Central memory CD8-positive, alpha-beta T cell (primary cell): ENCODE results near the gene CTBP2.

Experiments used
- ATAC-seq: fragments of 150-1000 bp; cut with Tn5 transposase; replicated peaks from 2 replicates; pipeline ENCODE4 v1.10.0; 2022; ENCODE audit warnings: mild to moderate bottlenecking, moderate FRiP score, moderate number of reproducible peaks; ENCODE audit not compliant: poor library complexity, severe bottlenecking; ENCODE audit errors: extremely low read depth
- DNase-seq, 2 donors: peaks; one replicate each; pipeline ENCODE4 v3.0.0; 2021; ENCODE audit warnings: low spot score in 2 of 2
- H3K27ac Mint-ChIP-seq: one replicate; pipeline ENCODE4 v1.8.0; 2022; ENCODE audit warnings: low read depth, mild to moderate bottlenecking, moderate library complexity, mixed read lengths
- H3K27me3 Mint-ChIP-seq: one replicate; pipeline ENCODE4 v1.8.0; 2022; ENCODE audit warnings: mixed read lengths
- H3K36me3 Mint-ChIP-seq: one replicate; pipeline ENCODE4 v1.8.0; 2022; ENCODE audit warnings: mild to moderate bottlenecking, moderate library complexity, mixed read lengths; ENCODE audit not compliant: insufficient read depth
- H3K4me1 Mint-ChIP-seq: one replicate; pipeline ENCODE4 v1.8.0; 2022; ENCODE audit warnings: mixed read lengths
- H3K4me3 Mint-ChIP-seq: one replicate; pipeline ENCODE4 v1.8.0; 2022; ENCODE audit warnings: mild to moderate bottlenecking, moderate library complexity, mixed read lengths
- H3K9me3 Mint-ChIP-seq: one replicate; pipeline ENCODE4 v1.8.0; 2022; ENCODE audit warnings: mixed read lengths

The CTBP2 gene

DNA sequence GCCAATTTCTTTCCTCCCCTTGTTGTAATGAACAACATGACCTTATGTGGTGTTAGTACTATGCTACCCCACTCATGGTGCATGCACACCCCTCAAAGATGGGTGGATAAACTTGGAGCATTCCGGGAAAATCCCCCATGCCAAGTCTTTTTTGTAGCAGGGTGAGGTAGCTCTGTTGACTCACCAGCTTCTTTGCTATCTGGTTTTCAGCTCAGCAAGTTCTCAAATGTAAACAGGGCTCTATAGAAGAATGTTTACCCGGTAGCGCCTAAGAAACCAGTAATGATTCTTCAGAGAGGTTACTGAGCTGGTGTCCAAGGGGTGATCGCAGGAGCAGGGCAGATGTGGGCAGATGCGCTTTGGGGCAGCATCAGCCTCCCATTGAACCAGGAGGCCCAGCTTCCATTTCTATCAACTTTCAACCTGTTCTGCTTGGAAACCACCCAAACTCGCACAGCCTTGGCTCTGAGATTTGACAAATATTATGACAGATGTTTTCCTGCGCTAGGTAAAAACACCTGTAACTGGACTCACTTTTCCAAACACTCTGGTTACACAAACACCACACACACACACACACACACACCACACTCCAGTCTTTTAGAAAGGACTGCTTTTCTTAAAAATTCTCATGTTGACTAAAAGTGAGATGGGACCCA is 130.7 kb downstream of the CTBP2 start:
- no peak overlapping the region for H3K27ac Mint-ChIP-seq
- H3K9me3 Mint-ChIP-seq, result no peaks in the 10 kb centered on the region
- peaks cover 1% of the 10 kb centered on the region for H3K36me3 Mint-ChIP-seq
- no peak overlapping the region for H3K4me3 Mint-ChIP-seq
- peaks cover 27% of the 10 kb centered on the region for H3K27me3 Mint-ChIP-seq
- ATAC-seq (no peak), DNase-seq (no peak)
- no peaks in the 10 kb centered on the region for H3K4me1 Mint-ChIP-seq

DNA sequence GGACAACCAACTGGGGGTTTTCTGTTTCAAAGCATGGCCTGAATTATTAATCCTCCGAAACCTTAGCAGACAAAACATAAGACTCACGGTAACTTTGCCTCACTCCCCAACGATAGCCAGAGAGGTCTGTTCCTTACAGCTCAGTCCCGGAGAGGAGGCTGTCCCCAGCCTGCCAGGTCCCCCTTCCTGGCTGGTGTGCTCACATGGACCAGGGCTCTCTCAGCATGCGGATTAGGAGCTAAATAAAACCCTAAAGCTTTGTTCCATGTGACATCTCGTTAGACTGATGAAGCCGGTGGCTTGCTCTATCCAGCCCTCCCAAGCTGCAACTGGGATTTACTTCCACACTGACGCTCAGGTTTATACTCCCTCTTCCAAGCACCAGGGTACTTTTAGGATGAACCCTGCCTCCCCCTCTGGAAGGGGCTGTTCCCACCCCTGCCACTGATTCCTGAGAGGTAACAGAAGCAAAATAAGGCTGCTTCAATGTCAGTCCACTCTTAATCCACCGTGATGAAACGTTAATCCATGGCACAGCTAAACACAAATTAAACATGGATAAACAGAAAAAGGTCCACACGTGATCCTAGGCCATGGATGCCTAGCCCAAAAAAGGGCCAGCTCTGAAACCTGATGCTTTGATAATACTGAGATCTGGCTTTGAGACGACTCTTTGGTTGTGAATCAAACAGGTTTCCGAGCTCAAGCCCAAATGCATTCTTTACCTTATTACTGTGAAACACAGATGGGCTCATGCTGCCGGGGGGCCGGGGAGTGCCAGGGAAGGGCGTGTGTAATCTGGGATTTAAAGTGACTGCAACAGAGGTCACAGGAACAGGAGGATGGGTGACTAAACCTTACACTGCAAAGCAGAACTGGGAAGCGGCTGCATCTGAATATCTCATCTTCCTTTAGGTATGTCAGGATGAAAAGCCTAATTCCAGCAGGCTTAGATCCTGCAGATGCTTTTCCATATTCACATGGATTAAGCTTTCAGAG is 132.2 kb downstream of the CTBP2 start:
- no peak for DNase-seq
- no peak for ATAC-seq
- Mint-ChIP-seq H3K27me3 (peaks cover 34% of the 10 kb centered on the region), H3K27ac (no peak overlapping the region), H3K9me3 (no peaks in the 10 kb centered on the region), H3K4me1 (no peaks in the 10 kb centered on the region), H3K4me3 (no peak overlapping the region), H3K36me3 (peaks cover 1% of the 10 kb centered on the region)

DNA sequence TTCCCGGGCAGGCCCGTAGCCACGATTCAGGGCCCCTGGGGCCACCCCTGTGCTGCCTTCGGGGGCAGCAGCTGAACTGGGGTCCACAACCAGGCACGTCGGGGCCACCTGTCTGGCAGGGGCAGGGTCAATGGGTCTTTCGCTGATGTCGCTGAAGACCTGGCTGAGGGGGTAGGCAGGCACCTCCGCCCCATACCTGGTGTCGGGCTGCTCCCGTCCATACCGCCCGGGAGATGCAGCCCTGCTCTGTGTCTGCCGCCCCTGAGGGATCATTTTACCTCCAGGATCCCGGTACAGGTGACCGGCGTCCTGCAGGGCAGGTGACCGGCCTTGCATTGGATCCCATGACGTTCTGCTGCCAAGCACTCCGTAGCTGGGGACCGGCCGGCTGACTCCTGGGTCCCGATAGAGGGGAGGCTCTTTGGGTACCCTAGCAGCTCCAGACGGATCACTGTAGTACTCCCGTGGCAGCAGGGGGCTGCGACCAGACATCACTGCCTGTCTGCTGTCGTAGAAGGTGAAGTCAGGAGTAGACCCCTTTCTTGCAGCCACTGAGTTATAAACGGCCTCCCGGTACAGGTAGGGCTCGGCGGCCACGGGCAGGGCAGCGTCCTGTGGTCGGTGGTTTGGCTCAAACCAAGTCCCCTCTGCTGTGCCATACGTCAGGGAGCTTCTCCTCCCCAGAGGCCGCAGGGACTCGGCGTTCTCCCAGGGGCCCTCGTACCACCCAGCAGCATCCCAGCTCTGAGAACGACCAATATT is 133.2 kb downstream of the CTBP2 start:
- no peak for ATAC-seq
- Mint-ChIP-seq H3K27ac (no peak overlapping the region), H3K27me3 (peaks cover 31% of the 10 kb centered on the region)

DNA sequence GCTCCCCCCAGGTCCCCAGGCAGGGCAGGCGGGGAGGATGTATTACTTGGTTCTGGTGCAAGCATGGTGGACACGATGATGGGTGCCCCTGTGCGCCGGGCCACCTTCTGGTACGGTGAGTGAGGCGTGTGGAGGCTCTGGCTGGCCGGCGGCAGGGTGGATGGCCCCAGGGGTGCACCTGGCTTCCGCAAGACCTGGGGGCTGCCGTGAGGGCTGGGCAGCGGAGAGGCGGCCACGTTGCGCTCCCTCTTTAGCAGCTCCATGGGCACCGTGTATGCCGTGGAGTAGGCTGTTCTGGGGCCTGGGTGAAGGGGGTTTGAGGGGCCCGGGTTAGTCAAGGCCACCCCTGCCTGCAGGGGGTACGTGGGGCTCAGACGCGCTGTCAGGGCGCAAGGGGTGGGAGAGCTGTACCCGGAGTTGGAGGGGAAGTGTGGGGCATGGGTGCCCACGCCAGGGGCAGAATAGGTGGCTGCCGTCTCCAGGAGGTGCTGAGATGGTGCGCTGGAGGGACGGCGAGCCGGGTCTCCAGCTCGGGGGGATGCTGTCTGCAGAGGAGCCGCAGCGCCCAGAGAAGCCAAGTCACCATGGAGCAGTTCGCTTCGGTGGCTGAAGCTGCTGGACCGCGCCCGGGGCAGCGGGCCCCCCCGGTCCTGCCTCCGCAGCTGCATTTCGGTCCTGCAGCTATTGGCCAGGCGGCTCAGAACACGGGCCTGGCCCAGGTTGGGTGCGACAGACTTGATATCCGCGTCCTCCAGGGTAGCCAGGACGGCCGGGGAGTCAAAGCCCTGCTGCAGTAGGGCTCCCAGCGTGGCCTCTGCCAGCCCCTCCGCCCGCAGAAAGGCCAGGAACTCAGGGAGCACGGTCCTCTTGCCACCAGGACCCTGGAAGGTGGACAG is 134.1 kb downstream of the CTBP2 start:
- Mint-ChIP-seq H3K9me3 (no peaks in the 10 kb centered on the region), H3K27ac (no peak overlapping the region), H3K4me3 (no peak overlapping the region), H3K27me3 (peaks cover 31% of the 10 kb centered on the region), H3K36me3 (peaks cover 3% of the 10 kb centered on the region), H3K4me1 (peaks cover 5% of the 10 kb centered on the region)
- no peak for ATAC-seq
- no peak for DNase-seq

More for the DNA sequence above, 133.2 kb downstream of the CTBP2 start:
- H3K4me1 Mint-ChIP-seq, result peaks cover 3% of the 10 kb centered on the region
- H3K4me3 Mint-ChIP-seq, result no peak overlapping the region
- no peaks in the 10 kb centered on the region for H3K9me3 Mint-ChIP-seq
- DNase-seq, result no peak
- peaks cover 1% of the 10 kb centered on the region for H3K36me3 Mint-ChIP-seq

DNA sequence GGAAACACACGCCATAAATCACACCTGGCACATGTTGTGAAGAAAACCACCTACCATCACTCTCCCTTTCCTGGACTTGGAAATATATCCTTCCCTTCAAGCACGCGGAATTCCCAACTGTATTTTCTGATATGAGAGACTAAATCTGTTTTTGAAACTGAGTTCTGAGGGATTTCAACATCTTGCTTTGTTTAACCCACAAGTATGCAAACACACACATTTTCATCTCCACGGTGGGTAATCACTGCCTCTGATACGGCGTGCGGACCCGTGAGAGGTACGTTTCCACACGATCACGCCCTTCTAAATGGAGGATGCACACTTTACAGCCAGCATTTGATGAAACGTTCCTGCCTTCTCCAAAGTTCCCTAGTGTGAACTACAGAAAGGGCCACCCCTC is 135.0 kb downstream of the CTBP2 start:
- ATAC-seq (no peak), DNase-seq (no peak)
- H3K36me3 Mint-ChIP-seq, result peaks cover 3% of the 10 kb centered on the region
- peaks cover 31% of the 10 kb centered on the region for H3K27me3 Mint-ChIP-seq
- H3K9me3 Mint-ChIP-seq, result no peaks in the 10 kb centered on the region
- H3K4me1 Mint-ChIP-seq, result peaks cover 5% of the 10 kb centered on the region
- no peak overlapping the region for H3K4me3 Mint-ChIP-seq
- H3K27ac Mint-ChIP-seq, result no peak overlapping the region

DNA sequence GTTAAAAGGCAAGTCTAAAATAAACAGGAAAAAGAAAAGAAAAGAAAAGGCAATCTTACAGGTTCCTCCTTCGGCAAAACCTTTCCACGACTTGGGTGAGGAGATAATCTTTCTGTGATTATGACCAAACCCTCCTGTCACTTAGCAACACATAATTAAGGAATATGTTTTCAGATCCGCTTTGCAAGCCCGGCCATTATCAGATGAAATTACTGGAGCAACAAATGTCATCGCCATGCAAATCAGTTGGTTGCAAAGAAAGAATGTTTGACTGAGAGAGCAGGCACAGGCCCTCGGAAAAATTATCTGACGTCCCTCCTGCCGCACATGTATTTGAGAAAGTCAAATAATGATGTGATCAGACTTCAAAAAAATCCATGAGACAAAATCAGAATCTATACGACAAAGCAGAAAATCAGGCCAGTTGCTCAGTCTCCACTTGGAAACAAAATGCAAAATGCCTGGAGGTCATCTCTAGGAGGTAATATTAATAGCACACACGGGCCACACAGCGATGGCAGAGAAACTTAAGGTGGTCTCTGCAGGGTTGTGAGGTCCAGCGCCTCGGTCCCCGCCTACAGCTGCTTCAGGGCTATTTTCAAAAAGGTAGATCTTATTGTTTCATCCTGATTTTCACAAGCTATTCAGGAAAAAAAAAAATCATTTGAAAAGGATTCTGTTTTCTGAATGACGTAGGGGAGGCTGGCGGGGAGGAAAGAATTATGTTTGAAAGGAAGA is 135.7 kb downstream of the CTBP2 start:
- Mint-ChIP-seq H3K4me1 (peaks cover 5% of the 10 kb centered on the region), H3K27me3 (peaks cover 31% of the 10 kb centered on the region), H3K4me3 (no peak overlapping the region), H3K27ac (no peak overlapping the region), H3K36me3 (peaks cover 3% of the 10 kb centered on the region), H3K9me3 (no peaks in the 10 kb centered on the region)
- DNase-seq, result no peak
- no peak for ATAC-seq

DNA sequence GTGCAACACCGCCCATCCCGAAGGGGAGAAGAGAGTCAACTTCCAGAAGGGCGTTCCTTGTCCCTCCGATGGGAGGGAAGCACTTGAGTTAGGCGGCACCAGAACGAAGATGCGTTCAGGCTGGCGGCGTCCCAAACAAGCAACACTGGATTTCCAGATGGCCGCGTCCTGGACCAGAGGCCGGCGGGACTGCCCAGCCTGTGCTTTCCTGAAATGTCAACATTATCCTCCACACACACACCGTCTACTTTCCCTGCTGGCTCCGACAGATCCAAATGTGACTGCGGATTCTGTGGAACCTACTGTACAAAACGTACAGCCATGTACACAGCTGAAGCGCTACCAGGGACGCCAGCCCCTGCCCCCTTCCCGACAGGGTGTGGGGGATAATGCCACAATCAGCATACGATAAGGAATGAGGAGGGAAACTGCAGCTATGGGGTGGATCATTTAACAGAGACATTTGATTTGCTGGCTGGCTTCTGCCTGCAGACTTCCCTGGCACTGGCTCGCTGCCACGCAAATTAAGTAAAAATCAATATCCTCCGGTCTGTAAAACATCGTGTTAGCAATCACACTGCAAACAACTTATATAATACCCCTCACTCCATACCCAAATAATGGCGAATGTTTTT is 136.4 kb downstream of the CTBP2 start:
- peaks cover 31% of the 10 kb centered on the region for H3K27me3 Mint-ChIP-seq
- peaks cover 3% of the 10 kb centered on the region for H3K36me3 Mint-ChIP-seq
- H3K4me1 Mint-ChIP-seq, result peaks cover 5% of the 10 kb centered on the region
- ATAC-seq (no peak), DNase-seq (no peak)
- no peak overlapping the region for H3K4me3 Mint-ChIP-seq
- no peak overlapping the region for H3K27ac Mint-ChIP-seq
- H3K9me3 Mint-ChIP-seq, result no peaks in the 10 kb centered on the region

DNA sequence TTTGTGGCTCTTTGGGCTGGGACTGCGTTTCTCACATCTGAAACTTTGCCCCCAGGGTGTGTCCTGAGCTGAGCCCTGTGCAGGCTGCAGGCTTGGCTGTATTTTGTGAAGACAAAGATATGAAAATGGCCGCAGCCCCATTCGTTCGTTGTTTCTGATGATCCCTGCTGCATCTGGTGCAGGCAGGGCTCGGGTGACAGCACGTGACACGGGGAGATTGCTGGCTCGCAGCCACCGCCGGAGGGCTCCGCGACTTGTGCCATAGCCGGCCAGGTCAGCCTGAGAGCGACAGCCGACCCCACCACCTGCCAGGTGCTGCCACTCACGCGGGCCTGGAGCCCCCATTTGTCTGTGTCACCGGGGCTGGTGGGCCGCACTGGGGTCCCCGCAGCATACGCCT is 137.1 kb downstream of the CTBP2 start:
- no peak for ATAC-seq
- Mint-ChIP-seq H3K27me3 (peaks cover 25% of the 10 kb centered on the region), H3K27ac (no peak overlapping the region), H3K9me3 (no peaks in the 10 kb centered on the region), H3K4me3 (no peak overlapping the region), H3K4me1 (peaks cover 5% of the 10 kb centered on the region), H3K36me3 (peaks cover 3% of the 10 kb centered on the region)
- no peak for DNase-seq

DNA sequence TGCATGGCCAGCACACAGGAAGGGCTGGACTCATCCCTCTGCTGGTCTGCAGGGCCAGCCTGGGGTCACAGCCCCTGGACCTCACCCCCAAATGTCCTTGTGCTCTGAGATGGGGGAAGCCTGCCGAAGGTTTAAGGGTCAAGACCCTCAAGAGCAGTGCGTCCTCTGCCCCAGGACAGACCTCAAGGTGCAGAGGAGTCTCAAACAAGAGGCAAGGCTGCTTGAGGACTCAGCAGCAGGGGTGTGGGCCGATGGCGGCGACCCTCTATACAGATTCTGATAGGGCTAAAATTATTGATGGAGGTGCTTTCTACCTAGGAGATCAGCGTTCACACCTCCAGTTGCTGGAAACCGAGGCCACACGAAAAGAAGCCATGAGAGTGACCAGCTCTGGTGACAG is 137.7 kb downstream of the CTBP2 start:
- no peak for ATAC-seq
- Mint-ChIP-seq H3K36me3 (peaks cover 2% of the 10 kb centered on the region), H3K9me3 (no peaks in the 10 kb centered on the region), H3K4me3 (no peak overlapping the region), H3K27ac (no peak overlapping the region), H3K27me3 (peaks cover 19% of the 10 kb centered on the region), H3K4me1 (peaks cover 5% of the 10 kb centered on the region)
- no peak for DNase-seq

DNA sequence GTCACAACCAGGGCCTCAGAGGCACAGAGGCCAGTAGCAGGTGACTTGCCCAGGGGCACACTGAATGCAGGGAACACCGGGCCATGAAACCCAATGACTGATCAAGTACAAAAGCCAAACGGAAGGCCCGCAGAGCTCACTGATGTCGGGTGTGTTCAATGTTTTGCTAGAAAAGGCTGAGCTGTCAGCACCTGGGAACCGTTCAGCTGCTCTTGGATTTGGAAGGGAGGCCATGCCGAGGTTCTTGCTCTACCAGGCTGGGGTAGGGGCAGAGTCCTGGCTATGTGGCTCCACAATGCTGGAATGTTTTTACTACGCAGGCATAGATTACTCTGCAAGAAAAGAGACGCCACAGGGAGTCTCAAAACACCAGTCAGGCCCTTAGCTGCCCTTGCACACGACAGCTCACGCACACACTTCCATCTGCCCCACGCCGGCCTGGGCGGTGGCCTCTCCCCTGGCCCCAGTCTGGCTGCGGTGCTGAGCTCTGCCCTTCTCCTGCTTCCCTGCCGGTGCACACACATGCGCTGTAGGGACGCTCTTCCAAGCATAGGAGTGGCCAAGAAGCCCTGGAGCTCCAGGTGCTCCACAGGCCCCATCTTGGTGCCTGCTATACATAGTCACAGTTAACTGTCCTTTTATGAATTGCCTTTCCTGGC is 138.5 kb downstream of the CTBP2 start:
- DNase-seq, result no peak
- H3K4me1 Mint-ChIP-seq, result peaks cover 5% of the 10 kb centered on the region
- no peak overlapping the region for H3K4me3 Mint-ChIP-seq
- ATAC-seq, result no peak
- no peaks in the 10 kb centered on the region for H3K9me3 Mint-ChIP-seq
- H3K27me3 Mint-ChIP-seq, result peaks cover 22% of the 10 kb centered on the region
- no peak overlapping the region for H3K27ac Mint-ChIP-seq
- peaks cover 2% of the 10 kb centered on the region for H3K36me3 Mint-ChIP-seq

DNA sequence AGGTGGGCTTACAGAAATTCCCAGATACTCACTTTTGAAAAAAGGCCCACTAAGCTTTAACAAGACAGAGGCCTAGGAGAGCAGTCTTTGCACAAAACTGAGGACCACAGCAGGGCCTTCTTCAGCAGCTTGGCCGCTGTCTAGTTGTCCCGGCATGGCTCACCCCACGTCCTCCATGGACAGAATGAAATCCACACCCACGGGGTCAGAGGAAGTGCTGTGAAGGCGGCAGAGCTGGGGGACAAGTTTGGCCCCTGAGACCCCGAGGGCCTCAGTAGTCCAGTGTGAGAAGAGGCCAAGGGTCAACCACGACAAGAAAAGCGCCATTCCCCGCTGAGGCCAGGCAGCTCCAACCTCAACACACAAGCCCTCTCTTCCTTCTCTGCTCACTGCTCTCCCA is 139.5 kb downstream of the CTBP2 start:
- no peaks in the 10 kb centered on the region for H3K9me3 Mint-ChIP-seq
- ATAC-seq, result no peak
- H3K4me1 Mint-ChIP-seq, result peaks cover 5% of the 10 kb centered on the region
- DNase-seq, result no peak
- H3K27me3 Mint-ChIP-seq, result peaks cover 26% of the 10 kb centered on the region
- H3K4me3 Mint-ChIP-seq, result no peak overlapping the region
- peaks cover 2% of the 10 kb centered on the region for H3K36me3 Mint-ChIP-seq
- H3K27ac Mint-ChIP-seq, result no peak overlapping the region
